Measurements from ENCODE around the gene TNFRSF18.

Gene TNFRSF18

DNA sequence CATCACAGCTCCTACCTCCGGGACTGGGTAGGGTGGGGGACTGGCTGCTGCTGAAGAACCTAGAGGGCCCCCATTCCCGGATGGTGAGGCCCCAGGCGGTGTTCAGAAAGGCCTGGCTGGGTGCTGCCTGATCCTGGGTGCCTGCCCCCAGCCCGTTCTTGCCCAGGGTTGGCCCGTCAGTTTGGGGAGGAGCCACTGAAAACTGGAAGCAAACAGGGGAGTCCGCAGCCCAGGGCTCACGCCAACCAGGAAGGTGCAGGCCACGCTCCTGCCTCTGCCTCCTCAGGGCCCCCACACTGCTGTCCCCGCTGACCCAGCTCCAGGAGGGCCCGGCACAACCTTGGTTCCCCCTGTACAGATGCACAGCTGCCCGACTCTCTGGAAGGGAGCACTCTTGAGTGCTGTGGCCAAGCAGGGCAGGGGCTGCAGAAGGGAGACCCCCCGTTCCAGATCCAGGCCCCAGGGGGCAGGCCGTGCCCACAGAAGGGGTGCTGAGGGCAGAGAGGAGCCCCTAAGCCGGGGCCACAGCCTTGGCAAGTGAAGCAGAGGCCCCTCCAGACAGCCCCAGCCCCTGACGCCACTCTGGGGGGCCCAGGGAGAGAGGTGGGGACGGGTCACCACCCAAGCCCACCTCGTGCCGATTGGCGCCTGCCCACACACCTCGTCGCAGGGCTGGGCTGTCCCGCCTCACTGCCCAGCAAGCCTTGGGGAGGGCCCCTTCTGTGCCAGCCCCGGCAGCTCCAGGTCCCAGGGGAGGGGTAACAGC is 34.6 kb upstream of the TNFRSF18 start:
- DNase-seq (ENCODE audit: low read depth in 2 of 2), result no peak

DNA sequence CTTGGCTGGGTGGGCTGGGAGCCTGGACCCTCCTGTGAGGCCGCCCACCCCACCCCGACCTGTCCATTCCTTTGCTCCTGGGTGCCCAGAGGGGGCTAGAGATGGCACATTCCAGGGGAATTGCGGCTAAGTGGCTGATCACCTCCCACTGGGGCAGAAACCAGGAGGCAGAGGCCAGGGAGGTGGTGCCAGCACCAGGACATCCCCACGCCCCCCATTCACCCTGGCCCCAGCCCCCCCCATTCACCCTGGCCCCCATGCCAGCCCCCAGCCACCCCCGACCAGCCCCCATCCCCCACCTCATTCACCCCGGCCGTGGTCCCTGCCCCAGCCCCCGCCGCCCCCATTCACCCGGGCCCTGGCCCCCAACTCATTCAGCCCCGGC is 33.9 kb upstream of the TNFRSF18 start:
- DNase-seq (ENCODE audit: low read depth in 2 of 2), result no peak

DNA sequence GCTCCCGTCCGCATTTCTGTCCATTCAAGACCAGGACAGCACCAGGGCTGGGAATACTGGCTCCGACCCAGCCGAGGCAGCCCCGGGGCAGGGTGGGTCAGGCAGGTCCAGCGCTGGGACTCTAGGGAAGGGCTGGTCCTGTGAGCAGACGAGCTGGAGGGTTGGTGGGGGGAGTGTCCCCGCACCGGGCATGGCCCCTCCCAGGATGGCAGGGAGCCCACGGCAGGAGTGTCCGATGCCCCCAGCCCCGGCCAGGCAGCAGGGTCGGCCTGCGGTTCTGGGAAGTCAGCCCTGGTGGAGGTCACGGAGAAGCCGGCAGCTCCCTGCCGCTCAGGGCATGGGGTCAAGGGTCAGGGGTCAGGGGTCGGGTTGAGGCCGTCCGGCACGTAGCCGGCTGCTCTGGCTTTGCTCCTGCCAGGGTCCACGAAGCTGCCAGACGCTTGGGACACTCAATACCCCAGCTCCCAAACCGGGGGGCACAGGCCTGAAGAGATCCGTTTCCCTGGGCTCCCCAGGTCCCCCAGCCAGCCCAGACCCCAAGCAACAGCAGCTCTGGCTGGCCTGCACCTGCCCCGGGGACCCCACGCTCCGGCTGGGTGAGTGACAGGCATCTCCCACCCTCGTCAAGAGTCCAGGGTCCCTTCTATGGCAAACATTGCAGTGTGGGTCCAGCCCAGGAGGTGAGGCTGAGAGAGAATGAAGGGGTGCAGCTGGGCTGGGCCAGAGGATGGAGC is 33.4 kb upstream of the TNFRSF18 start:
- no peak for DNase-seq (ENCODE audit: low read depth in 2 of 2)

DNA sequence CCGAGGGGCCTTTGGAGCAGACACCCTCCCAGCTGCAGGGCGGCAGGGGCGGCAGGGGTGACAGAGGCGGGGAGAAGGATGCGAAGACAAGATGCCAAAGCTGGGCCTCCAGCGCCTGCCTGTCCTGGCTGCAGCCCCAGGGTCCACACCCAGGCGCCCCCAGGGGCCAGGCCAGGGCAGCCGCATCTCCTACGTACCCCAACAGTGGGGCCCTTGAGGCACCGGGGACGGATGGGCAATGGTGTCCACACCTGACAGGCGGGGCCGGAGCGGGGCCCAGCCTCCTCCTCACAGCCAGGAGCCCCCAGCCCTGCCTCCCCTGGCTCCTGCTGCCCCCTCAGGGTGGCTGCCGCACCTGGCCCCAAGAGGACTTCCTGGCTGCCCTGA is 32.8 kb upstream of the TNFRSF18 start:
- DNase-seq (ENCODE audit: low read depth in 2 of 2), result no peak

DNA sequence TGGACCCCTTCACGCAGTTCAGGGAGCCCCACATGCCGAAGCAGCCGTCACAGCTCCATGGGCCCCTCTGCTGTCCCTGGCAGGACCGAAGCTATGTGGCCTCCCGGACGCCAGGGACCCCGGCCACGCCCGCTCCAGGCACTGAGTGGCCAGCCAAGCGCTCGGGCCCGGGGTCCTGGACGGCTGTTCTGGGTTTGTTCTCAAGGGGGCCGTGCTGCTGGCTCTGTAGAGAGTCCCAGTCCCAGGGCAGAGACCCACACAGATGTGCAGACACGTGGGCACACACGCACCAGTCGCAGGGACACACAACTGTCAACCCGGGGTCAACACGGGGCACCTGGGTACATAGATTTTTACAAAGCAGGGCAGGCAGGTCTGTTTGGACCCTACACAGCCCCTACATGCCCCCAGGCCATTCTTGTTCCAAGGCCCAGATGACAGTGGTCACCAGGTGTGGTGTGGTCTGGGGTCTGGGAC is 32.3 kb upstream of the TNFRSF18 start:
- DNase-seq (ENCODE audit: low read depth in 2 of 2), result no peak

DNA sequence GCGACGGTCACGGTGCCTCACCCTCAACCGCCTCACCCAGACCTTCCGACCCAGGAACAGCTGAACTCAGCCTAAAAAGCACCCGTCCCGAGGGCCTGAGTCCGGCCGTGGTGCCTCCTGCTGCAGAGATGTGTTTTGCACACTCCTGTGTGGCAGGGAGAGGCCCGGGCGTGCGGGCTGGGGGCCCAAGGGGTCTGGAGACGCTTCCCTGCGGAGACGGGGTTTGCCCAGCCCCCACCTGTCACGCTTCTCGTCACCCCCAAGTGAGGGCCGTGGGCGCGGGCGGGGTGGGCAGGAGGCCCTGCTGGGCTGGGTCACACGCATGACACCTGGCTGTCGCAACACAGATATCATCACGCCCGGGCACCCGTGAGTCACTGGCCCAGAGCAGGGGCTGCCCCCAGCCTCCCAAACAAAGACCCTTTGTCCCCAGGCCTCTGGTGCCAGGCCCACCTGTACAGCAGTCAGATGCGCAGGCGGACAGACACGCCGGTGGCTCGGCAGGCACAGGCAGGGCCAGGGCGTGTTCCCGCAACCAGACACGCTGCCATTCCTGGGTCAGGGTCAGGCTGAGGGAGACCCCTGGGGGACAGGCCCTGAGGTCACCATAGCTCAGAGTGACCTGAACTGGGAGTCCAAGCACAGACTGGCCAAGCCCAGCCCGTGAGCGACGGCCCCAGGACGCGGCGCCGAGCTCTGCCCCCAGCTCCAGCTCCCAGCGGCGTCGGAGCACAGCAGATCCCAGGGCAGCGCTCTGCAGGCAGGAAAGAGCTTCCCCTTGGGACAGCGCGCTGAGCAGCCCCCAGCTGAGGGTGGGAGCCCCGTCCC is 31.7 kb upstream of the TNFRSF18 start:
- no peak for DNase-seq (ENCODE audit: low read depth in 2 of 2)

DNA sequence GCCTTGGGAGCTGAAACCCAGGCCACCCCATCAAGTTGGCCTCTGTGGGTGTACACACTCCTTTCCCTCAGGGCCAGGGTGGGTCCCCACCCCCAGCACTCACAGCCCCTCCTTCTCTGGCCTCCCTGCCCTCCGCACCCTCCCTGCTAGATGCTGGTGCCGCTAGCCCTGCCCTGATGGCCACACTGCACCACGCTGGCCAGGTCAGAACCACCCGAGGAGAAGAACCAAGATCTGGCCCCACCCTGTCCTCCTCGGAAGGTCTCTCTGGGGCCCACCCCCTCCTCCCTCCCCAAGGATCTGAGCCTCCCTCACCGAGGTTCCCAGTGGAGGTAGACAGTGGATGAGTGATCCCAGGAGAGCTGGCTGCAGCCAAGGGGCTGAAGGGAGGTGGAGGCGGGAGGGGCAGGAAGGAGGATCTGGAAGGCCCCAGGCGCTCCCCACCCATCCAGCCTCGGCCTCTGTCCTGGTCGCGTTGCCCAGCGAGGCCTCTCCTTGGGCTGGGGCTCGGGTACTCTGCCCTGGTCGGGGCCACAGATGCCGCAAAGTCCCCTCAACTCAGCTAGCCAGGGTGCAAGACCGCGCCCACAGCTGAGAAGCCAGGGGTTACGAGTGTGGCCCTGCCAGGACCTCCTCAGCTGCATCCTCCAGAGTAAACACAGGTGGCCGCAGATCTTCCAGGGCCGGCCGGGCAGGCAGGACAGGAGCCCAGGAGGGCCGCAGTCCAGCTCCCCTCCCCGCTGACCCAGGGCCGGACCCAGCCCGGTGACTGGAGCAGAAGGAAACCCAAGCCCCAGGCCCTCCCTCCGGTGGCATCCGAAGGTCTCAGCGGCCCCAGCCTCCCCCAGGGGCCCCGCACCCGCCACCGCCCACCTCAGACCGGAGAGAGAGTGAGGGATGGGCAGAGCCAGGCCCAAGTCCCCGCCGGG is 30.8 kb upstream of the TNFRSF18 start:
- DNase-seq (ENCODE audit: low read depth in 2 of 2), result no peak

DNA sequence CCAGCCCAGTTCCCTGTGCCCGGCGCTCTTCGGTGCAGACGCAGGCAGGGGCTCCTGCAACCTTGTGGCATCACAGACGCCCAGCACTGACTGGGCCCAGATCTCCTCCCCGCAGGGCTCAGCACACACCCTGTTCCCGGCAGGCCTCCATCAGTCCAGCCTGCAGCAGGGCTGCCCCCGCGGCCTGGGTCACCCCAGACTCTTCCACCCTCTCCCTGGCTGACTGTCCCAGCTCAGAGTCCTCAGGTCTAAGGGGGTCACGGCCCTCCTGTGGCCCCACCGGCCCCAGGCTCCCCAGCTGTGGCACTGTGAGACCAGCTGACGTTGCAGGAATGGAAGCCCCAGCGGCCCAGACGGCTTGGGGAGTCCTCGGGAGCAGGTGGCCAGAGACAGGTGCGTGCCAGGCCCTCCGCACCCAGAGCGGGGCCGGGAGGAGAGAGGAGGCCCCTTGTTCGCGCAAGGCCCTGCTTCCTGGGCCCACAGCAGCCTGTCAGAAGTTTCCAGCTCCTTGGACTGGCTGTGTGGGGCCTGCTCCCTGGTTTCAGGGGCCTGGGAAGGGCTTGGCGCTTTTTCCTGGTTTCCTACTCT is 29.9 kb upstream of the TNFRSF18 start:
- DNase-seq (ENCODE audit: low read depth in 2 of 2), result no peak

DNA sequence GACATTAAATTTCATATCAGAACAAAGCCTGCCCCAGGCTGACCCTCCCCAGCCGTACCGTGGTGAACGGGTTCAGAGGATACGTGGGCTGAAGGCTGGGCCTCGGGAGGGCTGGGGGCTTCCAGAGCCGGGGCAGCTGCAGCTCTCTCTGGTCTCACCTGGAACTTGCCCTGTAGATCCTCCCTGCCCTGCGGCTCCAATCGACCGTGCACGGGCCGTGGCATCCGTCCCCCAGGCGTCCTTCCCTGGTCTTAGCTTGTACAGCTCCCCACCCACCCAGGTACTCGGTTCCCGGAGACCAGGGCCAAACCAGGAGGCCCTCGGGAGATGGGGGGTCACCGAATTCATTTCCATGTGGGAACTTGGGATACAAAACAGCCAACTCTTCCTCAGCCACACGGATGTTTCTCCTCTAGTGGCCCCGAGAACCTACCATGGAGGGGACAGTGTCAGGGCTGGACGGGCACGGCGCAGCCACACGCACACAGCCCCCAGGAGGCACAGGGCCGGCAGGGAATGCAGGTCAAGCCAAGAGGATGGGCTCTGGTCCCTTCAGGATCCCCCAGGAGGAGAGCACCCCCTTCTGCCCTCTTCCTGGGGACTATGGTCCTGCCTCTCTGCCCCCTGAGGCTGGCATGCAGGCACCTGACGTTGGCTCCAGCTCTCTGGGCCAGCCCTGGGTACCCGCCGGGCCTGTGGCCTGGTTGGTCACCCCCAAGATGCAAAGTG is 28.8 kb upstream of the TNFRSF18 start:
- no peak for DNase-seq (ENCODE audit: low read depth in 2 of 2)

DNA sequence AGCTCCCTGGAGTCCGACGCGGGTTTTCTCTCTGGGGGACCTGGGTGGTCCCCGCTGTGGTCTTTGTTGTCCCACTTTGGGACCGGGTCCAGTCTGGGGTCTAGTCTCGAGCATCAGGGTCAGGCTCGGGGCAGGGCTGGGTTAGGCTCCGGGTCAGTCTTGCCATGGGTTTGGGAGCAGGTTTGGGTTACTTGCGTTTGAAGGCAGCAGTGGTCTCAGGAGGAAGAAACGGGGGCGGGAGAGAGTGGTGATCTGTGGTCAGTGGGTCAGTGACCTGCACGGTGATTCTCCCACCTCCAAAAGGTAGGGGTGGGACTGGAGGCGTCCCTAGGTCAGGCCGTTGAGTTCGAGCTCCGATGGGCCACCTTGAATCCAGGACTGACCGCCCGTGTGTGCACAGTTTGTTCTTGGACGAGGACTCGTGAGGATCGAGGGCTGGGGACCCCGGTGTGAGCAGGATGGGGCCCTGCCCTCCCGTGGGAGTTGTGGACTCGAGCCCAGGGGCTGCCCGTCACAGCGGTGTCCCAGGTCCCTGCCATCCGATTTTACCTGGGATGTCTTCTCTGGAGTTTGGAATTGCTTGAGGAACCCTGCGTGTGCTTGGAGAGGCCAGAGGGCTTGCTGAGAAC is 27.9 kb upstream of the TNFRSF18 start:
- no peak for DNase-seq (ENCODE audit: low read depth in 2 of 2)

DNA sequence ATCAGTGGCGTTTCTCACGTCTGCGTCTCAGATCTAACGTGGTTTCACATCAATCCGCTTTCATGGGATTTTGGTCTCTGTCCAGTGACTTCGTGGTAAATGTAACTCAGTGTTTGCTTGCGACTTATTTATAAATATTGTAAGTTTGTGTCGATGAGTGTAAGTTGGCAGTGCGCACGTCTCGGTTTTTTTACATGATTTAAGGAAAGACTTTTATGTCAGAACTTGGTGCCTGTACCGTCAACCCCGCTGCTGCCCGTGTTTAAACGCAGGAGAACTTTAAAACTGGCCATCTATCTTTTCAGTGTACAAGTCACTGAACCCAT is 27.1 kb upstream of the TNFRSF18 start:
- DNase-seq (ENCODE audit: low read depth in 2 of 2), result no peak

DNA sequence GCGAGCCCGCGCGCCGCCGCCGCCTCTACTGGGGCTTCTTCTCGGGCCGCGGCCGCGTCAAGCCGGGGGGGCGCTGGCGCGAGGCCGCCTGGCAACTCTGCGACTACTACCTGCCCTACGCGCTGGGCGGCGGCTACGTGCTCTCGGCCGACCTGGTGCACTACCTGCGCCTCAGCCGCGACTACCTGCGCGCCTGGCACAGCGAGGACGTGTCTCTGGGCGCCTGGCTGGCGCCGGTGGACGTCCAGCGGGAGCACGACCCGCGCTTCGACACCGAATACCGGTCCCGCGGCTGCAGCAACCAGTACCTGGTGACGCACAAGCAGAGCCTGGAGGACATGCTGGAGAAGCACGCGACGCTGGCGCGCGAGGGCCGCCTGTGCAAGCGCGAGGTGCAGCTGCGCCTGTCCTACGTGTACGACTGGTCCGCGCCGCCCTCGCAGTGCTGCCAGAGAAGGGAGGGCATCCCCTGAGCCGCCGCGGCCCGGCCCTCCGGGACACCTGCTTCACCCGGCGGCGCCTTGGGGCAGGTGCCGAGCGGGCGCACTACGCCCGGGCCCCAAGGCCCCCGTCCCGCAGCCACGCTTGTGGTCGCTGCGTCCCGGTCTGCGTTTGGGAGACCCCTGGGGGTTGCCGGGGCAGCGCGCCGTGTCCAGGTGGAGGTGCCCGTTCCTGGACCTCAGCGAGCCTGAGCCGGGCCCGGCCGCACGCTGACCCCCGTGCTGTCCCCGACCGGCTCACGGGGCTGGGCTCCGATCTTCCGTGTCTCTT is 26.6 kb upstream of the TNFRSF18 start:
- DNase-seq (ENCODE audit: low read depth in 2 of 2), result no peak

DNA sequence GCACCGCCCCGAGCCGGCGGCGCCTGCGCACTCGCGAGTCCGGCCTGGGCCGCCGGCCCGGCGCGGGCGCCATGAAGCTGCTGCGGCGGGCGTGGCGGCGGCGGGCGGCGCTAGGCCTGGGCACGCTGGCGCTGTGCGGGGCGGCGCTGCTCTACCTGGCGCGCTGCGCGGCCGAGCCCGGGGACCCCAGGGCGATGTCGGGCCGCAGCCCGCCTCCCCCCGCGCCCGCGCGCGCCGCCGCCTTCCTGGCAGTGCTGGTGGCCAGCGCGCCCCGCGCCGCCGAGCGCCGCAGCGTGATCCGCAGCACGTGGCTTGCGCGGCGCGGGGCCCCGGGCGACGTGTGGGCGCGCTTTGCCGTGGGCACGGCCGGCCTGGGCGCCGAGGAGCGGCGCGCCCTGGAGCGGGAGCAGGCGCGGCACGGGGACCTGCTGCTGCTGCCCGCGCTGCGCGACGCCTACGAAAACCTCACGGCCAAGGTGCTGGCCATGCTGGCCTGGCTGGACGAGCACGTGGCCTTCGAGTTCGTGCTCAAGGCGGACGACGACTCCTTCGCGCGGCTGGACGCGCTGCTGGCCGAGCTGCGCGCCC is 25.9 kb upstream of the TNFRSF18 start, which contains the start of gene B3GALT6:
B3GALT6 (plus strand) TSS at position 30 of the 588 bp plus-strand sequence; CDS start at position 72, 42 bp downstream.
- DNase-seq (ENCODE audit: low read depth in 2 of 2), result no peak

DNA sequence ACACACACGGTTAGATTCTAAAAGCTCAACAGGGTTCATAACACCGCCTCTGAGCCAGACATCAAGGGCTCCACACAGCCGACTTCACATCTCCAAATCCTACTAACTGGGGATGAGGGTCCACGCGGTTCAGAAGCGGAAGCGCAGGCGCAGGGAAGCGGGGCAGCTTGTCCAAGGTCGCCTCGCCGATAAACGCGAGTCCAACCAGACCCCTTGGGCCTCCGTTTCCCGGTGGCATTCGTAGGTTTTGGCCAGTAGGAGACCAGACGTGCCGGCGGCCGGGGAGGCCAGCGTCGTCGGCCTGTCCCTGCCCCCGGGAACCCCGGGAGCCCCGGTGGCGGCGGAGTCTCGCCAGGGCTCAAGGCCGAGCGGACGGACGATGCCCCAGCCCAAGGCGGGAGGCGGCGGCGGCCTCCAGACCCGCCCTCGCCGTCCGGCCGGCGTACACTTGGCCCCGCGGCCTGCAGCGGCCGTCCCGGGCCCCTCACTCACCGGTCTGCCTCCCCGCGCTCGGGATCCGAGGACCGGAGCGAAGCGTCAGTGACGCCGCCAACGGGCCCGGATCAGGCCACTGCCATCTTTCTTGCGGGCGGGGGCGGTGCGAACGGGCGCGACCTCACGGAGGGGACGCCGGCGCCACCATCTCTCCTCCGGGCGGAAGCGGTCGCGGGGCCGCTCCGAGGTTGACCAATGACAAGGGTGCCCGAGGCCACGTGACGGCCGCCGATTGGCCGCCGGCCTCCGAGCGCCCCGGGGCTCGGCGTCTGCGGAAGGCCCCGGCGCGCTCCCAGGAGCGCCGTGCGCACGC is 25.2 kb upstream of the TNFRSF18 start, which contains the start of gene SDF4:
SDF4 (minus strand) TSS at position 602 of the 808 bp plus-strand sequence. CDS start 3,229 bp downstream, outside the sequence.
- DNase-seq (ENCODE audit: low read depth in 2 of 2), result peak; percentile 91 to 94

DNA sequence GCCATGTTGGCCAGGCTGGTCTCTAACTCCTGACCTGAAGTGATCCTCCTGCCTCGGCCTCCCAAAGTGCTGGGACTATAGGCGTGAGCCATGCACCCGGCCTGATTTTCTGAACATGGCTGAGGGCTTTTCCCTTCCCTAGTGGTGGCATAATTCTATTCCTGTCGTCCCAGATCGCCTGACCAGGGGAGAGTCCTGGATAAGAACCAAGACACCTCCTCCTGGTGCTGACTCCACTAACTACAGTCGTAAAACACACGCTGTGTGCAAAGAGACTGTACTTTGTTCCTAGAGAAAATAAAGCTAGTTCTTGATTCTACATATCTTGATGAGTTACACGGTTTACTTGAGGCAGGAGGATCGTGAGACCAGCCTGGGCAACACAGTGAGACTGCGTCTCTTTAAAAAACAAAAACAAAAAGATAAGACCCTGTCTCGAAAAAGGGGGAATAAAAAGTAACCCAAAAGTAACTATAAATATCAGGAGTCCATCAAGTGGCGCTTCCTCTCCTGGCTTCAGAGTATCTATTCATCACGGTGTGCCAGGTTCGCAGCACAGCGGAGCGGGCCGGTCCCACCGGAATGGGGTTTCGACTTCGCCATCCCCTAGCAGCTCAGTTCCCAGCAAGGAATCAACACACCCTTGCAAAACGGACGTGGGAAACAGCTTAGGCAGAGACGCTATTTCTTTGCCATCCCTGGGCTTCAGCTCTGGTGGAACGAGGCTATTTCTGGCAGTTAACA is 24.4 kb upstream of the TNFRSF18 start:
- no peak for DNase-seq (ENCODE audit: low read depth in 2 of 2)

DNA sequence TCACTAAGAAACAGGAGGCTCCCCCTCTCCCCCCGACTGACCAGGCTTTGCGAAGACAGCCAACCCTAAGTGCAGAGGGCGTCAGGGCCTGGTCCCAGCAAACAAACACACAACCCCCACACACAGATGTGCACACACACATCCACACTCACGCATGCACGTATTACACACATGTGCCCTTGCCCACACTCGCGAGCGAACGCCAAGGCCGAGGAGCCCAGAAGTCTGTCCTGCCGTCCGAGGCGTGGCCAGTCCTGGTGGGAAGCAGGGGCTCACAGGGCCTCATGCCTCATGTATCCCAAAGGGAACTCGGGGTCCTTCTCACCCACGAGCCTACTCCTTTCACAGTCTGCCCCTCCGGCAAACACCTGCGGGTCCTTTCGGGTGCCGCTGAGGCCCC is 23.4 kb upstream of the TNFRSF18 start:
- DNase-seq (ENCODE audit: low read depth in 2 of 2), result no peak
